GM21737 (cell line): ENCODE measurements around the gene RTP3.
"Not testable (repeated sequence)": the region's sequence is repeated elsewhere in the genome, so short reads cannot be mapped to it uniquely, and the experiment has no call there.

Experiments used
- ATAC-seq: cut with Tn5 transposase; IDR thresholded peaks from one replicate; pipeline ENCODE4 v1.9.1; 2021; ENCODE audit warnings: mild to moderate bottlenecking, moderate library complexity; ENCODE audit not compliant: unreplicated experiment

Gene RTP3

DNA sequence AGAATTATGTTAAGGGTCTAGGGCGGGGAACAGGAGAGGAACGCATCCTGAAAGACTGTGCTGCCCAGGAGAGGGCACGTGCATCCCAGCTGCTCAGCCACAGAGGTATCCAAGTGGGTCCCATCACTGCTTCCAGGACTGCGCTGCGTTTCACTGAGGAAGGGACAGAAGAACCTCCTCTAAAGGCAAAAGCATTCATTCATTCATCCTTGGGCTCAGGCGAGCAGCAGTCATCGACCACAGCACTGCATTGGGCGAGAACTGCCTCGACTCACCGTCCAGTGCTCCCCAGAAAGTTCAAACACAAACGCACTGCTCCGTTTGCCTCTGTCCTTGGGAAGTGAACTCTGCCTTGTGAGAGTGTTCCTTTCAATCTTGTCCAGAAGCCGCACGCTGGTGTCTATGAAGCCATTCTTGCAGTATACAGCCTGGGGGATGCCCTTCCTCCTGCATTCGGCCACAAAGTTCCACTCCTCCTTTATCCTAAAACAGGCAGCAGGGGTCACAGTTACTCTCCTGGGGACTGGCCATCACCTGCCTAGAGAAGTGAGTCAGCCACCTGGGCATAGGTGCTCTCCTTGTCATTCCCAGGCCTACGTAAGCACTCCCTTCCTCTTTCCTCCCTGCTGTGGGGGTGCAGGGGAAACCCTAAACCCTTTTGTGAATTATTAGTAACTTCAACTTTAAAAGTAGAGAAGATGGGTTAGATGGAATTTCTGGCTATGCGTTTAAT lies 47.2 kb downstream of the RTP3 start:
- no peak for ATAC-seq

DNA sequence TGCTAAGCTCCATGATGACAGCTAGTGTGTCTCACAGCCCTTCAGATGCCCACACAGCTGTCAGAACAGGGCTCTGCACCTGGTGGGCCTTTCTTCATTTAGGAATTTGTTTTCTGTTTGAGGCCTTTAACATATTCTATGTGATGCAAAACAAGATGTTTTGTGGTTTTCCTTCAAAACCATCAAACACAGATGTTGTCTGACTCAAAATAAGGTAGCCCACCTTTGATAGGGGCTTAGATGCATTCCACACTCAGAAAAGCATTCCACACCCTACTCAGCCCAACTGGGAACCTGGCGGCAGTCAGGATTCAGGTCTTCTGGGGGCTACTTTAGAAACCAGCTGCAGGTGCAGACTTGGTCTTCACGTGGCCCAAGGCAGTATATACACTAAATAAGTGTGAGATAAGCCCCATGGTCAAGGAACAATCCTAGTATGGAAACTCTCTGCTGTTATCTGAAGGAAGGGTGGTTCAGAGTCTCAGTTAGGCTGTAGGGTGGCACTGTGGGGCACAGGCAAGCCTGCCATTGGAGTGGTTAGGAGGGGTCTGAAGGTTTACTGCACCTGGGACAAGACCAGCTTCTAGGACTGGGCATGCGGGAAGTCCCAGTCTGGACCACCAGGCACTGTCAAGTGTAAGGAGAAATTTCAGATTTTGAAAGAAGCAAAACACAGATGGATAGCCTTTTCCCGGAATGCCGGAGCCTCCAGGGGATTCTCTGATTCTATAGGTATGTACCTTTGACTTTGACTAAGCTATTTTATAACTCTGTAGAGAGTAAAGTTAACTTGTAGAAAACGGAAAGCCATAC lies 48.2 kb downstream of the RTP3 start:
- ATAC-seq: no peak

DNA sequence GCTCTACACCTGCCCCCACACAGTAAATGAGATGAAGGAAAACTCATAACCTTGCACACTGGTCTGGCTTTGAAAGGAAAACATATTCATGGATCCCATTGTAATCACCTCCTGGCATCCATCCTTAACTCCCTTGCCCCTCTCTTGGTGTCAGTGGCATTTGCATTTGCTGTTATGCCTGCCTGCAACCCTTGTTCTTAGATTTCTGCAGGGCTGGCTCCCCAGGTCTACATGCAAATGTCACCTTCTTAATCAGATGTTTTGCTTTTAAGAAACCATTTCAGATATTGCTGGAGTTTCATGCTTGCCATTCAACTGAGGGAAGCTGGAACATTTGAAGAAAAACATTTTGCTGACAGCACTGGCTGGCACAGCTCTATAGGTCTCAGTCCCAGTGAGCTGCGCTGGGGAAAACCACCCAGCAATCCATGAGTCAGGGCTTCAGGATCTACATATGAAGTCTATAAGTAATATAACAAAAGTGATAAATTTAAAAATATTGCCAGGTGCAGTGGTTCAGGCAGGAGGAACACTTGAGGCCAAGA lies 49.2 kb downstream of the RTP3 start:
- no peak for ATAC-seq

DNA sequence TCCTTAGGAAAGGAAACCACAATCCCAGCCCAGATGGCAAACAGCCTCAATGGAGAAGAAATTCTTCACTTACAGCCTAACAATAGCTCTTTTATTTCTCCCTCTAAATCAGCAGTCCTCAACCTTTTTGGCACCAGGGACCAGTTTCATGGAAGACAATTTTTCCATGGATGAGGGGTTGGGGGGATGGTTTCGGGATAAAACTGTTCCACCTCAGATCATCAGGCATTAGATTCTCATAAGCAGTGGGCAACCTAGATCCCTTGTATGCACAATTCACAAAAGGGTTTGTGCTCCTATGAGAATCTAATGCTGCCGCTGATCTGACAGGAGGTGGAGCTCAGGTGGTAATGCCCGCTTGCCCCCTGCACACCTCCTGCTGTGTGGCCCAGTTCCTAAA lies 50.8 kb downstream of the RTP3 start:
- ATAC-seq: not testable (repeated sequence)

DNA sequence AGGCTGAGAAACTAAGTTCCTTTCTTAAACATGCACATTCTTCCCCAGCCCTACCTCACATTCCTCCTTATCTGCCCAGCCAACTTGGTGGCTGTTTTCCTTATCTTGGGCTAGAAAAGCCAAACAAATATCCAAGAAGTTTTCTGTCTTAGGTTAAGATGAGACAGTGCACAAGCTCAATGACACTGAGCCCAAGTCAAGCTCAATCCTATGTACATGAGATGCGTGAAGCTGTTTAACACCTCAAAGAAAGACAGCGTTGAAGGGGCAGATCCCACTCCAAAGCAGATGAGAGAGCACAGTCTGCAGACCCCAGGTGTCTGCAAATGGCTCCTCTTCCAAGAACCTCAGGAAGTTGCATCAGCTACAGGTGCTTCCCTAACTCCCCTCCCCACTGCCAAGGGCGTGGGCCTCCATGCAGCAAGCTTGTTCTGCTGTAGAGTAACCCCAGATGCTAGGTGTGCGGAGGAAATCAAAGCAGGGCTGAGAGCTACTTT lies 51.7 kb downstream of the RTP3 start:
- no peak for ATAC-seq

DNA sequence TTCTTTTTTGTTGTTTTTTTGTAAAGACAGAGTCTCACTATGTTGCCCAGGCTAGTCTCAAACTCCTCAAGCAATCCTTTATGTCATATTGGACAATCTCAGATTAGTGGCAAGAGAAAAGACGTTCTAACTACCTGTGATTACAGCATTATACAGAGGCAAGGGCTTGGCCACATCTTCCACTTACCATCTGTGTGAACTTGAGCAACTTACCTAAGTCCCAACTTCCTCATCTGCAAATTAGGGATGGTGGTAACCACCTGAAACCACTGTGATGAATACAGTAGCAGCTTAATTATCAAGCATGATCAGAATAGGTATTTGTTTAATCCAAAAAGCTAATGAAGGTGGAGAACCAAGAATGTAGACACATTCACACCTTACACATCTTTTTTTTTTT lies 52.2 kb downstream of the RTP3 start:
- no peak for ATAC-seq
